ENCODE data around the gene EXOC7.
"Not testable (repeated sequence)": the region's sequence is repeated elsewhere in the genome, so short reads cannot be mapped to it uniquely, and the experiment has no call there.

The EXOC7 gene

DNA sequence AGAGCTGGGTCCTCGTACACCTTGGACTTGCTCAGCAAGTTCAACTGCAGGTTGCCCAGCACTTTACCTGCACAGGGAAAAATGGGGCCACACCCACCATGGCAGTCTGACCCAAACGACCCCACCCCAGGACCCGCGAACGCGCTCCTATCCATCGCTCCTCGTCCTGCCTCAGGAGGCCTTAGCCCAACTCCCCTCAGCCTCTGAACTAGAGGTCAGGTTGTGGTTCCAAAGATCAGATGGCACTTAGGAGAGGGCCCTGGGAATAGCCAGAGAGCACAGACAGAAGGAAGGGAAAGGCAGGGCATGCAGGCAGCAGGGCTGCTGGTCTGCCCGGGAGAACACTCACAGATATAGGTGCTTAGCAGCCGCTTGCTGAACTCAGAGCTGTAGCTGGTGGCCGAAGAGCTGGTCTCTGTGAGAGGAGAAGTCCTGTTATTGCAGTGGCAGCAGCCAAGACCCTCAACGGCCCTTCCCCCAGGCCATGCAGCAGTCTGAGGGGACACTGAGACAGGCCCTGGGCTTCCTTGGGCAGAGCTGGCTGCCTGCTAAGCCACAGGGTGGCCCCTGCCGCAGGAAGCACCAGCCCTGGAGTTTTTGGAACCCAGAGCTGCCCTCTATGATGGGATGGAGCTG is 17.7 kb downstream of the EXOC7 start:
- DNase-seq: no peak

DNA sequence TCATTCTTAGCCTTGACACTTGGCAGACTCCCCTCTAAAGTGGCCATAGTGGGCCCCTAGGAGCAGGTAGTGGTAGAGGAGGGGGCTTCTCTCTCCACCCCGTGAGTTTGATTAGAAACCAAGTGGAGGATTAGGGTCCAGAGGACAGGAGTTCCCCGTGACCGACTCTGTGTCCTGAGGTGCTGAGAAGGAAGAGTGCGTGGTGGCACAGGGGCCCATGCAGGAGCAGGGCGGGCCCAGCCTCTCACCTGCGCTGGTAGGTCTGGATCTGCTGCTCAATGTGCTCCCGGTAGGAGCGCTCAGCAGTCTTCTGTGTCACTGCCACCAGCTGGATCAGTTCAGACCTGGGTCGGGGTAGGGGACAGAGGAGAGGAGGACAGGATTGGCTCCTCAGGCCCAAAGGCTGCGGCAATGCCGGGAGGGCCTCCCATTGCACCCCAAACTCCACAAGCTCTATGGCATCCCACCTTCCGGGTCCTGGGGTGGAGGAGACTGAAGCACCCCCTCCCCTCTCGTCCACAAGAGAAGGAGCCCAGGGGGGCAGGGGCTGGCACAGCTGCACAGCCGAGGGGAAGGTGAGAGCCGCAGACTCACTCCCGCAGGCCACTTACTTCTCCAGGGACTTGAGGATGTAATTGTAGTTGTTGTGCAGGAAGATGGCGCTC is 18.4 kb downstream of the EXOC7 start:
- no peak for DNase-seq

DNA sequence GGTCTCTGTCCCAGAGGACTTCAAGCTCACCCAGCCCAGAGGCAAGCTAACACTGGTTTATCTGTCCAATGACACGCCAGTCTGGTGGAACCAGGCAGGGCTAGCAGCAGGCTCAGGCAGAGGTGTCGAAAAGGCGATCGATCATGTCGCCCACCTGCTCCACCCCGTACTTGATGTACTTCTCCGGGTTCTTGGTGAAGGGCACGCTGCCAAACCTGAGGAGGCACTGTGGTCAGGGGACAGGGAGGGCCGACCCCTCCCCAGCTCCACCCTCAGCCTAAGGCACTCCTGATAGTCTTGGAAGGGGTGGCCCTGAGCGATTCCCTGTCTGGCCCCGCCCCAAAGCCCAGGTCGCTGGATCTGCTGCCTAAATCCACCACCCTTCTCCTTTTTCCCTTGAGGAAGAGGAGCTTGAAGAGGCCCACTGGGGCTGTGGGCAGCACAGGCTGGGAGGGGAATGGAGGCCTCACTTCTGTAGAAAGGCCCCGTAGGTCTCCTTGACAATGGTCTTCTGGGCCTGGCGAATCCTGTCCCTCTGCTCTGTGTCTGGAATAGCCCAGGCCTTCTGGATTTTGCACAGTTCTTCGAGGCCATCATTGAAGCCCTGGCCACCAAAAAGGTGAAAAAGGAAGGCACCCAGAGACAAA is 19.9 kb downstream of the EXOC7 start:
- DNase-seq: no peak

DNA sequence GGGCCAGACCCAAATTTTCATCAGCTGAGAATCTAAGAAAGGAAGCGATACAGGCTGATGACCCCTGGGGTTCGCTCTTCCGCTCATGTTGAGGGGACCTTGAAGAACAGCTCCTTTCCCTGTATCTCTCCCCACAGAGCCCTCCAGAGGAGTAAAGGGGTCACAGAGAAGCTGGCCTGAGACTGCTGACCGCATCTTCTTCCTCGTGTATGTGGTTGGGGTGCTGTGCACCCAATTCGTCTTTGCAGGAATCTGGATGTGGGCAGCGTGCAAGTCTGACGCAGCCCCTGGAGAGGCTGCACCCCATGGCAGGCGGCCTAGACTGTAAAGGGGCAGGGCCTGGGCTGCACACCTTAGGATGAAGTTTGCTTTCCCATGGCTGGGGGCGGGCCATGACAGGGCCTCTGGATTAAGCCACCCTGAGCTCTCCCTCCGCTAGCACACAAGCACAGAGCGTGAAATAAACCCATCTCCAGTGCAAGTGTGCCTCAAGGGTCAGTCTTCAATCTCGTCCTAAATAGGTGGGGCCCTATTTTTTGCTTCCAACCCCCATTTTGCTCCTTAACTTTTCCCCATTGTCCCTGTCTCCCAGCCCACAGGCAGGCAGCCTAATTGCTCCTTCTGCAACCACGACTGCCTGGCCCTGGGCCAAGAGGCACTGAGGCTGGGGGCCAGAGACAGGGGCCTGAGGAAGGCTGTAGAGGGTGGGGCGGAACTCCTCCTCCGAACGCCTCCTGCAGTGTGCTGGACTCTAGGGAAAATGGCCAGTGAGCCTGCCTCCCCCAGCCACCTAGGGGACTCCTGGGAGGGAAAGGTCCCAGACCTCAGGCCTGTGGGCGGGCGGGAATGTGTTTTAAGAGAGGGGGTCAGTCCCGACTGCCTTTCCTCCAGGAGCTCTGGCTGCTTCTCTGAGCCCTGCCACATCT is 21.0 kb downstream of the EXOC7 start:
- no peak for DNase-seq

DNA sequence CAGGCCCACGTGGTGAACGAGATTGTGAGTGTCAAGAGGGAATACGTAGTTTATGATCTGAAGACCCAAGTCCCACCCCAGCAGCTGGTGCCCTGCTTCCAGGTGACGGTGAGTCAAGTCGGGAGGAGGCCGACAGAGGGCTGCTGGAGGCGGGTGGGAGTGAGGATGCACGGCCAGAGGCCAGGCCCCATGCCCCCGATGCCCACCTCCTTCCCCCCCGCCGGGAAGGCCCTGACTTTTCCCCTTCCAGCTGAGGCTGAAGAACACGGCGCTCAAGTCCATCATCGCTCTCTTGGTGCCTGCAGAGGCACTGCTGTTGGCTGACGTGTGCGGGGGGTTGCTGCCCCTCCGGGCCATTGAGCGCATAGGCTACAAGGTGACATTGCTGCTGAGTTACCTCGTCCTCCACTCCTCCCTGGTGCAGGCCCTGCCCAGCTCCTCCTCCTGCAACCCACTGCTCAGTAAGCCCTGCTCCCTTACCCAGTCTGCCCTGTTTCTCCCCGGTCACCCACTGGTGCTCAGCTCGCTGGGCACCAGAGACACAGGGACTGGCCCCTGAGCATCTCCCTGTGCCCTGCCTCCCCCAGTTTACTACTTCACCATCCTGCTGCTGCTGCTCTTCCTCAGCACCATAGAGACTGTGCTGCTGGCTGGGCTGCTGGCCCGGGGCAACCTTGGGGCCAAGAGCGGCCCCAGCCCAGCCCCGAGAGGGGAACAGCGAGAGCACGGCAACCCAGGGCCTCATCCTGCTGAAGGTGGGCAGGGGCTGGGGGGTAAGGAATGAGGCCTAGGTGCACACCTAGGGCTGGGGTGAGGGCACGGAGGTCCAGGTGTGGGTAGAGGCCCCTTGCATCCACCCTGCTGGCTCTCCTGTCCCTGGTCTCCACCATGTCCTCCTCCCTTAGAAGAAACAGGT is 22.0 kb downstream of the EXOC7 start:
- no peak for DNase-seq

DNA sequence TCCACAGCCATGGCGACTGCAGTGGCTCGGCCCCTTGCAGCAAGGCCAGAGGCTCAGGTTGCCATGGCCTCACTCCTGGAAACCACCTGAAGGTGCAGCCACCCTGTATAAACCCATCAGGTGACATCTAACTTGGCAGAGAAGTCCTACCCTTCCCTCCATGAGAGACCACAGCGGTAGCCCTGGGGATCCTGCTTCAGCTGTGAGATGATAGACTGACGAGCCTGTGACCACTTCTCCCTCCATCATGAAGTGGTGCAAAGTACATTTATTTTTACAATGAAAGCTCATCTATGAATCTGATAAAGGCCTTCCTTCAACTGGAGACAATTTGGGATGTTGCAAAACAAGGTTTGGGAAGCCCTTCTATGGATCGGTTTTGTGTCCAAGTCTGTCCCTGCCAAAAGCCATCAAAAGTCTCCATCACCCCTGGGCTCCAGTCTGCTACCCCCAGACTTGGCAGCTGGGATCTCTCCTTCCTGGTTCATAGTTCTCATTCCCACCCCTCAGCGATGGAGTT is 22.8 kb downstream of the EXOC7 start:
- no peak for DNase-seq

DNA sequence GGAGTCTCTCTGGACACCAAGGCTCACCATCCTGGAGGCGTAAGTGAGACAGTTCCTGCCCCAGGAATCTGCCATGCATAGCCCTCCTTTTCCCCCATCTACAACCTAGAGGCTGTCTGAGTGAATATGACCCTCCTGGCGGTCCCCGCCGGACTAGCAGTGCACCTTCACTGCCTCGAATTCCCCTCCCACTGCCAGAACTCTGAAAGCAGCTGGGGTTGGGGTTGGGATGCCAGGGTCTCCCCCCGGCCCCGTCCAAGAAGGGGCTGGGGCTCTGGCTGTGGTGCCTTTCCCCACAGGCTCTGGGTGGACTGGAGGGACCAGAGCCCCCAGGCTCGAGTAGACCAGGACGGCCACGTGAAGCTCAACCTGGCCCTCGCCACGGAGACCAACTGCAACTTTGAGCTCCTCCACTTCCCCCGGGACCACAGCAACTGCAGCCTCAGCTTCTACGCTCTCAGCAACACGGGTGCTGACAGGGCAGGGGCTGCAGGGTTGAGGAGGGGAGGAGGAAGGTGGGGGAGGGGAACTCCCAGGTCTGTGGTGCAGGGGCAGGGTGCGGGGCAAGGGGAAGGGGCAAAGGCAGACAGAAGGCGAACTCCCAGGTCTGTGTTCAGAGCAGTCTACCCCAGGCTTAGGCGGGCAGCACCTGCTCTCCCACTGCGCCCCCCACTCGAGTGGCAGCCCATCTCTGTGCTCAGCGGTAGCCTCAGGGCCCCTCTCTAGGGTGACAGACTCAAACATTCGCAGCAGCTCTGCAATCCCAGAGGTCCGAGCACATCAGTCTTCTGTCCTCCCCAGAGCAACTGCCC is 23.4 kb downstream of the EXOC7 start:
- DNase-seq: no peak

DNA sequence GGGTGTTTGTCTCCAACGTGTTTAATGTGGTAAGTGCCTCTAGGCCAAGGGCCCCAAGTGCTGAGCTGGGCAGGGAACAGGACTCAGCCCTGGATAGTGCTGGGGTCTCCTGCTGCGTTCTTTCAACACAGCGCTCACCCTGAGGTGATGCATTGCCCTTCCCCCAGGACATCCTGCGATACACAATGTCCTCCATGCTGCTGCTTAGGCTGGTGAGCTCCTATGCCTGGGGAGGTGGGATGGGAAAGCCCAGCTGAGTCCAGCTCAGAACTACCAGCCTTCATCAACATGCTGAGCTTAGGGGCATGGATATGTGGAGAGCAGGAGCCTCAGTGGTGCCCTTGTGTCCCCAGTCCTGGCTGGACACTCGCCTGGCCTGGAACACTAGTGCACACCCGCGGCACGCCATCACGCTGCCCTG is 24.0 kb downstream of the EXOC7 start:
- DNase-seq: no peak

DNA sequence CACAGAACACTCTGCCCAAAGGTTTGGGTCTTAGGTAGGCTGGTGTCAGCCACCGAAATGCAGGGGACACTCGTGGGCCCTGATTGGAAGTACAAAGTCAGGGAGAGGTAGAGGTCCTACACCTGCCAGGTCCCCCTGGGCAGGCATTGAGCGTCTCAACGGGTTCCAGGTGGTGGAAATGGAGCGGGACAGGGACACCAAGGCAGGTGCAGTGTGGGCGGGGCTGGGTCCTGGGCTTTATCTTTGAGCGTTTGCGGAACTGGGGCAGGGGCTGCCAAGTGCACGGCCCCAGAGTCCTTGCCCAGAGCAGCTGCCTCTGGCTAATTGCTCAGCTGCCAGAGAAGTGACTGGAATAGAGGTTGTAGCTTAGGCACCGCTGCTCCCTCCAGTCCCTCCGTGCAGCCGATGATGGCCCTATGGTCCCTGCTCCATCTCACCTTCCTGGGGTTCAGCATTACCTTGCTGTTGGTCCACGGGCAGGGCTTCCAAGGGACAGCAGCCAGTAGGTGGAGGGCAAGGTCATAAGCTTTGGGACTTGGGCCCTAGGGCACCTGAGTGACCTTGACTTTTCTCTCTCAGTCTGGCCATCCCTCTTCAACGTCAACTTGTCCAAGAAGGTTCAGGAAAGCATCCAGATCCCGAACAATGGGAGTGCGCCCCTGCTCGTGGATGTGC is 24.6 kb downstream of the EXOC7 start, which contains the start of gene ZACN:
Gene ZACN, plus strand, starts transcription at position 323 of the 675 bp plus-strand sequence. Its CDS starts 83 bp downstream, at position 406.
- DNase-seq: no peak

DNA sequence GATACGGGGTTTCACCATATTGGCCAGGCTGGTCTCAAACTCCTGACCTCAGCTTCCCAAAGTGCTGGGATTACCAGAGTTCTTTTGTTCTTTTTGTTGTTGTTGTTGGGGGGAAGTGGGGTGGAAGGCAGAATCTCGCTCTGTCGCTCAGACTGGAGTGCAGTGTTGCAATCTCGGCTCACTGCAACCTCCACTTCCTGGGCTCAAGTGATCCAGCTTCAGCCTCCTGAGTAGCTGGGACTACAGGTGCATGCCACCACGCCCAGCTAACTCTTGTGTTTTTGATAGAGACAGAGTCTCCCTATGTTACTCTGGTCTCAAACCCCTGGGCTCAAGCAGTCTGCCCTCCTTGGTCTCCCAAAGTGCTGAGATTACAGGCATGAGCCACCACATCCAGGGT is 25.2 kb downstream of the EXOC7 start:
- not testable (repeated sequence) for DNase-seq

DNA sequence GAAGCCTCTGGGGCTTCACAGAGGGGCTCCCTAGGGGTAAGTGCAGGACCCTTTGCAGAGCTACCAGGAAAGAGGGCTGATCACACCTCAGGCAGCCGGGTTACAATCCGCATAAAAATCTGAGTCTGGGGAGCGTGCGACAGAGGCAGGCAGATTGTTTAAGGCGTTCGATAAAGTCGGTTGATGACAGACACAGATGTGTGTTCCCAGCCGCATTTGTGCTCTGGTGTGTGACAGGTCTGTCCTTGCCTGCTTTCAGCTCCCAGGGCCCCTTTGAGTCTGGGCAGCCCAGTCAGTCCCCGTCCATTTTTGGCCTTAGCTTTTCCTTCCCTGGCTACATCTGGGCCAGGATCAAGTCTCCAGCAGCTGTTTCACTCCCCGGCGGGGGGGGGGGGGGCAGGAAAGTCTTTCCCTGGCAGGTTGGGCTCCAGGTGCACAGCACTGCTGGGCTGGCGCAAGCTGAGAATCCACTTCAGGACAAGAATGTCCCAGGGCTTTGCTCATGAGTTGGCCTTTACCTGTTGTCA is 25.9 kb downstream of the EXOC7 start:
- DNase-seq: no peak

DNA sequence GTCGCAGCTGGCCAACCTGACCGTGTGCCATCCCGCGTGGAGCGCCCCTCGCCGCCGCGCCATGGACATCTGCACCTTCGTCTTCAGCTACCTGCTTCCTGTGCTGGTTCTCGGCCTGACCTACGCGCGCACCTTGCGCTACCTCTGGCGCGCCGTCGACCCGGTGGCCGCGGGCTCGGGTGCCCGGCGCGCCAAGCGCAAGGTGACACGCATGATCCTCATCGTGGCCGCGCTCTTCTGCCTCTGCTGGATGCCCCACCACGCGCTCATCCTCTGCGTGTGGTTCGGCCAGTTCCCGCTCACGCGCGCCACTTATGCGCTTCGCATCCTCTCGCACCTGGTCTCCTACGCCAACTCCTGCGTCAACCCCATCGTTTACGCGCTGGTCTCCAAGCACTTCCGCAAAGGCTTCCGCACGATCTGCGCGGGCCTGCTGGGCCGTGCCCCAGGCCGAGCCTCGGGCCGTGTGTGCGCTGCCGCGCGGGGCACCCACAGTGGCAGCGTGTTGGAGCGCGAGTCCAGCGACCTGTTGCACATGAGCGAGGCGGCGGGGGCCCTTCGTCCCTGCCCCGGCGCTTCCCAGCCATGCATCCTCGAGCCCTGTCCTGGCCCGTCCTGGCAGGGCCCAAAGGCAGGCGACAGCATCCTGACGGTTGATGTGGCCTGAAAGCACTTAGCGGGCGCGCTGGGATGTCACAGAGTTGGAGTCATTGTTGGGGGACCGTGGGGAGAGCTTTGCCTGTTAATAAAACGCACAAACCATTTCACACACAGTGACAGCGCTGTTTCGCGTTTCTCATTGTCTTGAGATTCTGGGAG is 26.6 kb downstream of the EXOC7 start:
- no peak for DNase-seq

DNA sequence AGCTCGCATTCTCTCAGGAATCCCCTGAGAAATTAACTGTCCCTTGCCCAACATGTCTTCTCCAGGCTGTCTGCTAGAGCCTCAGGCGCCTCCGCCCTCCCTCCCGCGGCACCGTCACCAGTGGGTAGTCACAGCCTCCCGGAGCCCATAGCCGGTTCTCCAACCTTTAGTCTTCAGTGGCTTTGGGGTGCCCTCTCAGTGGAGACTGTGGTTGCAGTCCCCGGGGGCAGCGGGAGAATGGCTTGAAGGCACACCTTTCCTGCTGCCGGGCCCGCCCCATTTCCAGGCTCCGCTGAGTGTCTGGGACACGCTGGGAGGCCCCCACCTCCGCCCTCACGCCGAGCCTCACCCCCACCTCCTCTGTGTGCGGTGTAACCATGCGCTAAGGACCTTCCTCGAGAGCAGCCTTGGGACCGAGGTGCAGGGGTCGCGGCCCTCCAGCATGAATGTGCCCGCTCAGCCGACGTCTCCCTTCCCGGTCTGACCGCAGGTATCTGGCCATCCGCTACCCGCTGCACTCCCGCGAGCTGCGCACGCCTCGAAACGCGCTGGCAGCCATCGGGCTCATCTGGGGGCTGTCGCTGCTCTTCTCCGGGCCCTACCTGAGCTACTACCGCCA is 27.3 kb downstream of the EXOC7 start:
- no peak for DNase-seq

DNA sequence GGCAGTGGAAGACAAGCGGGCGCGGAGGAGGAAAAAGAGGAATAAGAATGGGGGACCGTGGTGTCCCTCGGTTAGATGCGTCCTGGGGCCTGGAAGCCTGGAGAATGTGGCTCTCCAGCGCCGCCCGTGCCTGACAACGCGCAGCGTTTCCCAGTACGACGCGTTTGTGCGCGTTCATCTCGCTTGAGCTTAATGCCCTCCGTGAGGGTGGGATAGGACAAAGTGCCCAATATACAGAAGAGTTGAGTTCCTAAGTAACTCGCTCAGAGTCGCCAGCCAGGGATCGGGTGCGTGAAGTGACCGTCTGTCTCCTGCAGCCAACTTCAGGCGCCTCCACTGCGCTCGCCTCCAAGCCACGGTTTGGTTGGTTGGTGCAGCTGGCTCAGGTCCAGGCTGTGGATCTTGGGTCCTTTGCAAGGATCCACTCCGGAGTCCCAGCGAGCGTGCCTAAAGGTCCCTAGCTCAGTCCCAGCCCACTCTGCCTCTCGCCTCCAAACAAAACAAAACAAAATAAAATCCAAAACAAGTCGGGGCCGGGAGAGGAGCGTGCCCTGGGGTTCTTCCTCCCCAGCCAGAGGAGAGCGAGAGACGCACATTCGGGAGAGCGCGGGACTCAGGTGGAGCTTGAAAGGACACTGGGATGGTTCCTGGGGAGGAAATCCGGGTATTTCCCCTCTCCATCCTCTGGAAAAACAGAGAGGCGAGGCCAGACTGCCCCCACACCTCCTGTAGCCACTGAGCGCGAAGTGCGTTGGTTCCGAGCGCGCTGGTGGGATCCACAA is 28.0 kb downstream of the EXOC7 start:
- no peak for DNase-seq

DNA sequence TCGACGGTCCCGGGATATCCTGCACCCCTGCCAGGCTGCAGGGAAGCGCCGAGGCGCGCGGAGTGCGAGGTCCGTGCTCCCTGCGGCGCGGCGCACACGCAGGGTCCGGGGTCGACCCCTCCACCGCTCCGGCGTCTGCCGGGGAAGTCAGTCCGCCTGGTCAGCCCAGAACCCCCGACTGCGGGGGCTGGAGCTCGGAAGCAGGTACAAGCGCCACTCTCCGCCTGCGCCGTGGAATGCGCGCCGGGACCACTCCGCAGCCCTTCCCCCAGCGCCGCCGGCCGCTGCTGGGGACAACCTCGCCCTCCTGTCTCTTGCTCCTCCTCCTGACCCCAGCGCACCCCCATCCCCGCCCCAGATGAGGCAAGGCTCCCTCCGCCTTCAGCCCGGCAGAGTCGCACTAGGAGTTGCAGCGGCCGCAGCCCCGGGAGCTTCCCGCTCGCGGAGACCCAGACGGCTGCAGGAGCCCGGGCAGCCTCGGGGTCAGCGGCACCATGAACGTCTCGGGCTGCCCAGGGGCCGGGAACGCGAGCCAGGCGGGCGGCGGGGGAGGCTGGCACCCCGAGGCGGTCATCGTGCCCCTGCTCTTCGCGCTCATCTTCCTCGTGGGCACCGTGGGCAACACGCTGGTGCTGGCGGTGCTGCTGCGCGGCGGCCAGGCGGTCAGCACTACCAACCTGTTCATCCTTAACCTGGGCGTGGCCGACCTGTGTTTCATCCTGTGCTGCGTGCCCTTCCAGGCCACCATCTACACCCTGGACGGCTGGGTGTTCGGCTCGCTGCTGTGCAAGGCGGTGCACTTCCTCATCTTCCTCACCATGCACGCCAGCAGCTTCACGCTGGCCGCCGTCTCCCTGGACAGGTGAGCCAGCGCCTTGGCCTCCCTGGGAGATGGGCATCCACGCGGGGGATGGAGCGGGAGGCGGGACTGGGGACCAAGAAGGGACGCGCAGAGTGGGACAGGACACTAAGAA is 28.9 kb downstream of the EXOC7 start, which contains the start of gene GALR2:
Gene GALR2, plus strand, starts transcription at position 392 of the 974 bp plus-strand sequence. Its CDS starts 103 bp downstream, at position 495.
- DNase-seq: no peak

DNA sequence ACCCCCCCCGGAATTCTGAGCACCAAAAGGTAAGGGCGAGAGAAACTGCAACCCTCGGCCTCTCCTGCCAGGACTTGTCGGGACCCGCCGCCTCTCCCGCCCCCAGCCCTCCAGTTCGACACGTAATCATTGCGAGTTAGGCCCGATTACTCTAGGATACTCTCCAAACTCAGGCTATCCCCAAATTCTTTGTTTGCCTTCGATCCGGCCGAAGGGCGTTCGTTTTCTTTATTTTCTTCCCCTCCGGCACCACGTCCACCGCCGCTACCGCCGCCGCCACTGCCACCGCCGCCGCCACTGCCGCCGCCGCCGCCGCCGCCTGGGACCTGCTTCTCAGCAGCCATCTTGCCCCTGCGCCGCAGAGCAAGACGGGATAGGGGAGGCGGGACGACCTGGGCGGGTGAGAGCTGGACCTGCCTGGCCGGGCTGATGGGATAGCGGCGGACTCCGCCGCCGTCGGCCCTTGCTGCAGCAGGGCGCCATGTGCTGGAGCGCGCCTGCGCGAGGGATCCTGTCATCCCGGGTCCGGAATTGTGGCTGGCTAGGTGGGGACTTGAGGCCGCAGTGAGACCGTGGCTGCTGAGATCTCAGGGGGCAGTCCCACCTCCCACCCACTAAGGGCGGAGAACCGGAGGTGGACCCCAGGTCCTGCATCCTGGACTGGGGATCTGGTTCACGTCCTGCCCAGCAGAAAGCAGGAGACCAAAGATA is 31.3 kb downstream of the EXOC7 start, which contains the start of gene SRP68:
Gene SRP68, minus strand, starts transcription at position 370 of the 711 bp plus-strand sequence. Its CDS starts 26 bp downstream, at position 344.
- peak; percentile 23 for DNase-seq
